ENCODE measurements around the gene SMIM5.

DNA sequence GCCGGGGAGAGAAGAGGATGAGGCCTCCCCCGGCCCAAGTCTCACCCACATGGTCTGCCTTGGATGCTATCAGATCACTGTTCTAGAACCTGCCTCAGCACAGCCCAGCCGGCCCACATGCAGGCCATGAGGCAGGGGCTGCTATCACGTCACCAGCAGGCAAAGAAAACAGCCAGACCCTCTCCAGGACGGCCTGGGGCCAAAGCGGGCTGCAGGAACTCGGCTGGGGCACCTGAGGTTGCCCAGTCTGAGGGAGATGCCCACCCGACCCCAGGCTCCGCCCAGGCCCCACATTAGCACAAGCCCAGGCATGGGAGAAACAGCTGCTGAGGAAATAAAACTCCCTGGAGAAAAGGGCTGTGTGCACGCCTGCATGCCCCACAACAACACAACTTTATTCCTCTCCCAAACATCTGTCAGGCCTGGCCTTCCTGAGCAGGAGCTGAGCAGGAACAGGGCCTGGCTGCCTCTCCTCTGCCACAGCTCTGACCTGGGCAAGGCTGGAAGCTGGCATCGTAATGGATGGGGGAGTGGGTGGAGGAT lies 6.7 kb upstream of the SMIM5 start:
- TF ChIP-seq, protein P1, sequence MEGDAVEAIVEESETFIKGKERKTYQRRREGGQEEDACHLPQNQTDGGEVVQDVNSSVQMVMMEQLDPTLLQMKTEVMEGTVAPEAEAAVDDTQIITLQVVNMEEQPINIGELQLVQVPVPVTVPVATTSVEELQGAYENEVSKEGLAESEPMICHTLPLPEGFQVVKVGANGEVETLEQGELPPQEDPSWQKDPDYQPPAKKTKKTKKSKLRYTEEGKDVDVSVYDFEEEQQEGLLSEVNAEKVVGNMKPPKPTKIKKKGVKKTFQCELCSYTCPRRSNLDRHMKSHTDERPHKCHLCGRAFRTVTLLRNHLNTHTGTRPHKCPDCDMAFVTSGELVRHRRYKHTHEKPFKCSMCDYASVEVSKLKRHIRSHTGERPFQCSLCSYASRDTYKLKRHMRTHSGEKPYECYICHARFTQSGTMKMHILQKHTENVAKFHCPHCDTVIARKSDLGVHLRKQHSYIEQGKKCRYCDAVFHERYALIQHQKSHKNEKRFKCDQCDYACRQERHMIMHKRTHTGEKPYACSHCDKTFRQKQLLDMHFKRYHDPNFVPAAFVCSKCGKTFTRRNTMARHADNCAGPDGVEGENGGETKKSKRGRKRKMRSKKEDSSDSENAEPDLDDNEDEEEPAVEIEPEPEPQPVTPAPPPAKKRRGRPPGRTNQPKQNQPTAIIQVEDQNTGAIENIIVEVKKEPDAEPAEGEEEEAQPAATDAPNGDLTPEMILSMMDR (IDR thresholded peaks at IDR 0.05; ENCODE audit: poor library complexity, severe bottlenecking) = no peak
- TF ChIP-seq, protein P2, sequence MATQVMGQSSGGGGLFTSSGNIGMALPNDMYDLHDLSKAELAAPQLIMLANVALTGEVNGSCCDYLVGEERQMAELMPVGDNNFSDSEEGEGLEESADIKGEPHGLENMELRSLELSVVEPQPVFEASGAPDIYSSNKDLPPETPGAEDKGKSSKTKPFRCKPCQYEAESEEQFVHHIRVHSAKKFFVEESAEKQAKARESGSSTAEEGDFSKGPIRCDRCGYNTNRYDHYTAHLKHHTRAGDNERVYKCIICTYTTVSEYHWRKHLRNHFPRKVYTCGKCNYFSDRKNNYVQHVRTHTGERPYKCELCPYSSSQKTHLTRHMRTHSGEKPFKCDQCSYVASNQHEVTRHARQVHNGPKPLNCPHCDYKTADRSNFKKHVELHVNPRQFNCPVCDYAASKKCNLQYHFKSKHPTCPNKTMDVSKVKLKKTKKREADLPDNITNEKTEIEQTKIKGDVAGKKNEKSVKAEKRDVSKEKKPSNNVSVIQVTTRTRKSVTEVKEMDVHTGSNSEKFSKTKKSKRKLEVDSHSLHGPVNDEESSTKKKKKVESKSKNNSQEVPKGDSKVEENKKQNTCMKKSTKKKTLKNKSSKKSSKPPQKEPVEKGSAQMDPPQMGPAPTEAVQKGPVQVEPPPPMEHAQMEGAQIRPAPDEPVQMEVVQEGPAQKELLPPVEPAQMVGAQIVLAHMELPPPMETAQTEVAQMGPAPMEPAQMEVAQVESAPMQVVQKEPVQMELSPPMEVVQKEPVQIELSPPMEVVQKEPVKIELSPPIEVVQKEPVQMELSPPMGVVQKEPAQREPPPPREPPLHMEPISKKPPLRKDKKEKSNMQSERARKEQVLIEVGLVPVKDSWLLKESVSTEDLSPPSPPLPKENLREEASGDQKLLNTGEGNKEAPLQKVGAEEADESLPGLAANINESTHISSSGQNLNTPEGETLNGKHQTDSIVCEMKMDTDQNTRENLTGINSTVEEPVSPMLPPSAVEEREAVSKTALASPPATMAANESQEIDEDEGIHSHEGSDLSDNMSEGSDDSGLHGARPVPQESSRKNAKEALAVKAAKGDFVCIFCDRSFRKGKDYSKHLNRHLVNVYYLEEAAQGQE (IDR thresholded peaks at IDR 0.05; ENCODE audit: borderline replicate concordance) = no peak
- TF ChIP-seq POLR2AphosphoS5 (IDR thresholded peaks at IDR 0.05) (no peak), EP300 (conservative IDR thresholded peaks at IDR 0.05; ENCODE audit: poor library complexity, severe bottlenecking) (no peak), EZH2 (IDR thresholded peaks at IDR 0.05; ENCODE audit: borderline replicate concordance, insufficient read depth, low read length, poor library complexity, severe bottlenecking) (no peak), TAF1 (IDR thresholded peaks at IDR 0.05; ENCODE audit: low read depth) (no peak), SMC3 (conservative IDR thresholded peaks at IDR 0.05; ENCODE audit: poor library complexity) (no peak), RAD21 (conservative IDR thresholded peaks at IDR 0.05) (no peak)
